GM18519 (cell line): ENCODE data around the gene CEP76.
"Not testable (repeated sequence)": the region's sequence is repeated elsewhere in the genome, so short reads cannot be mapped to it uniquely, and the experiment has no call there.

Experiments used
- ATAC-seq: cut with Tn5 transposase; IDR thresholded peaks from one replicate; pipeline ENCODE4 v1.9.1; 2021; ENCODE audit warnings: mild to moderate bottlenecking, moderate library complexity; ENCODE audit not compliant: unreplicated experiment, low FRiP score

CEP76 gene

GRCh38 chr18:12645254-12645653 lies 57.3 kb downstream of the CEP76 start:
- no peak for ATAC-seq

GRCh38 chr18:12643756-12644155 lies 58.8 kb downstream of the CEP76 start:
- ATAC-seq: not testable (repeated sequence)

GRCh38 chr18:12640881-12641200 lies 61.7 kb downstream of the CEP76 start:
- no peak for ATAC-seq

- no peak for ATAC-seq
Observed at GRCh38 chr18:12639990-12640880, 62.3 kb downstream of the CEP76 start.

DNA sequence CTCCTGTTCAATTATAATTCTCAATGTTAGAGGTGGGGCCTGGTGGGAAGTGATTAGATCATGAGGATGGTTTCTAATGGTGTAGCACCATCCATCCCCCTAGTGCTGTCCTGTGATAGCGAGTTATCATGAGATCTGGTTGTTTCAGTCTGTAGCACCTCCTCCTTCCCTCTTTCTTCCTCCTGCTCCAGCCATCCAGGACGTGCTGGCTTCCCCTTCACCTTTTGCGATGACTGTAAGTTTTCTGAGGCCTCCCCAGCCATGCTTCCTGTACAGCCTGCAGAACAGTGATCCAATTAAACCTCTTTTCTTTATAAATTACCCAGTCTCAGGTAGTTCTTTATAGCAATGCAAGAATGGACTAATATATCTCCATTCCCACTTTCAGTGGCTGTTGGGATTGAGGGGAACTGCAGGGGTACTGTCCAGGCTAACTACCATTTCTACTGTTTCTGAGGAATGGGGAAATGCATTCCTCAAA lies 63.8 kb downstream of the CEP76 start:
- no peak for ATAC-seq

DNA sequence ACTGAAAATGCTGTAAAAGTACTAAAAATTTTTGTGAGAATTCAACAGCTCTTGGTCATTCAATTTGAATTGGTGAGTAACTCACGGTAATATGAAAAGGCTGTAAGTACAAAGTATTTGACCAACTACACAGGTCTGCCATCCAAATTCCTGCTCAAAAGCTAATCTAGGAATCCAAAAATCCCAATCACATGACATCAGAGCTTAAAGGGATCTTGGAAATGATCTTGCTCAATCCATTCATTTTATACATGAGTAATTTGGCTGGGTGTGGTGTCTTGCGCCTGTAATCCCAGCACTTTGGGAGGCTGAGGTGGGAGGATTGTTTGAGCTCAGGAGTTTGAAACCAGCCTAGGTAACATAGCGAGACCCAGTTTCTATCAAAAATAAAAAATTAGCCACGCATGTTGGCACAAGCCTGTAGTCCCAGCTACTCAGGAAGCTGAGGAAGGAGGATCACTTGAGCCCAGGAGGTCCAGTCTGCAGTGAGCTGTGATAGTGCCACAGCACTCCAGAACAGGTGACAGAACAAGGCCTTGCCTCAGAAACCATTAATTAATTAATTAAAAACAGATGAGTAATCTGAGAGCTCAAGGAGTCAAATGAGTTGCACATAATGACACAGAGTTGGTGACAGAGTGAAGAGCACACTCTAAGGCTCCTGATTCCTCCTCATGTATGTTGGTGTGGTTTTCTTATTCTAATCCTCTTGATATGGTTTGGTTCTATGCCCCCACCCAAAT lies 64.5 kb downstream of the CEP76 start:
- no peak for ATAC-seq

DNA sequence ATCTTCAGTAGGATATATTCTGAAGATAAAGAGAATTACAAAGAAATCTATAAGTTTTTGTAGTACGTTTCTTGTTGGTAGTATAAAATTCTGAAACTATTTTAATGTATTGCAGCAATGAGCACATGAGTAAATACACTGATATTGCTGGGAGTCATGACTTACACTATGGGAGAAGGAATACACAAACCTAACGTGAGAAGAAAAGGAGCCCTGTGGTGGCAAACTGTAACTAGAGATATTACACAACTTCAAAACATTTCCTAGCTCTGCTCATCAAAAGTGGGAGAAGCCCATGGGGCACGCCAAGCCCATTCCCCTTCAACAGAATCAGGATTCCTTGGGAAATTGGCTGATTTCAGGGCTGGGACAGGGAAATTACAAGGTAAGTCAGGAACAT lies 65.1 kb downstream of the CEP76 start:
- no peak for ATAC-seq

GRCh38 chr18:12631831-12632477 lies 70.6 kb downstream of the CEP76 start:
- no peak for ATAC-seq

DNA sequence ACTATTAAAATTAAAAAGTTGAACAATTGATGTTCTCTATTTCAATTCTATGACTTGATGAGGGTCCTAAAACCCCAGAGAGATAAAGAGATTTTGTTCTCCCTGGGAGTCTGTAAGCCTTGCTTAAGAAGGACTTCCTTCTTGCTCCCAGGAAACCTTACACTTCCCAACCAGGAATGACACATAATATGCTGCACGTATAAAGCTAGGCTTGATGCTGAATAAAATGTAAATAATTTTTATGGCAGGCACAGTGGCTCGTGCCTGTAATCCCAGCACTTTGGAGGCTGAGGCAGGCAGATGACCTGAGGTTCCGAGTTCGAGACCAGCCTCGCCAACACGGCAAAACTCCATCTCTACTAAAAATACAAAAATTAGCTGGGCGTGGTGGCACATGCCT lies 72.4 kb downstream of the CEP76 start:
- no peak for ATAC-seq

- ATAC-seq: no peak
Observed at GRCh38 chr18:12628706-12629702, 73.5 kb downstream of the CEP76 start.

GRCh38 chr18:12627199-12627598 lies 75.3 kb downstream of the CEP76 start:
- ATAC-seq: not testable (repeated sequence)

- no peak for ATAC-seq
Observed at GRCh38 chr18:12625241-12625640, 77.3 kb downstream of the CEP76 start.
